ENCODE results near the gene NRXN3. TPM values are rescaled to one million over a fixed set of nuclear protein-coding genes. Genes with fewer than 3 reads are reported as not detected.

NRXN3 gene
- total and polyA plus RNA-seq, 2 experiments from 2014 or later = 1.0 to 1.8 TPM

DNA sequence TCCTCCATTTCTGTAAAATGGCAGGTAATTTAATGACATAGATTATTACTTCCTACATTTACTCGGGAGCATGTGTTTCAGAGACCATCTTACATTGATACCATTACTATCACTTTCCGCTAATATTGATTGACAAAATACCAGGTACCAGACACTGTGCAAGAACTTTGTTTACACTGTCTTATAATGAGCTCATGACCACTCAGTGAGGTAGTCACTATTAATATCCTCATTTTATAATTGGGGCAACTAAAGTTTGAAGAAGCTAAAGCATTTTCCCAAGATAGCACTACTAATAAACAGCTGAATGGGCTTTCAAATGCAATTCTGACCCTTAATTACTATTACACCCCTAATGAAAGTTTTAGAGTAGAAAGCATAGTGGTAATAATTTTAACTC is 1306.4 kb downstream of the NRXN3 start:
- H3K79me2 ChIP-seq (replicated peaks; ENCODE audit: insufficient read depth) = no peaks in the 10 kb centered on the region
- ATAC-seq (no peak), DNase-seq (ENCODE audit: low spot score) (no peak)
- H3K4me3 ChIP-seq = no peak overlapping the region
- no peaks in the 10 kb centered on the region for H4K20me1 ChIP-seq (replicated peaks; ENCODE audit: insufficient read depth)
- no peaks in the 10 kb centered on the region for H3K9me2 ChIP-seq (ENCODE audit: insufficient read depth)
- Mint-ChIP-seq H3K4me3 (no peak overlapping the region), H3K36me3 (ENCODE audit: low read depth) (no peaks in the 10 kb centered on the region), H3K27me3 (ENCODE audit: insufficient read depth, low read depth, poor library complexity) (no peaks in the 10 kb centered on the region), H3K9me3 (no peaks in the 10 kb centered on the region), H3K27ac (no peak overlapping the region), H3K4me1 (peaks cover 11% of the 10 kb centered on the region; the same call in 2 of the 3 replicates)
- no peaks in the 10 kb centered on the region for H3K27me3 ChIP-seq (ENCODE audit: insufficient read depth)
- H3K36me3 ChIP-seq (ENCODE audit: insufficient read depth) = no peaks in the 10 kb centered on the region
- H3K4me2 ChIP-seq = no peak overlapping the region
- TF ChIP-seq, protein P1, sequence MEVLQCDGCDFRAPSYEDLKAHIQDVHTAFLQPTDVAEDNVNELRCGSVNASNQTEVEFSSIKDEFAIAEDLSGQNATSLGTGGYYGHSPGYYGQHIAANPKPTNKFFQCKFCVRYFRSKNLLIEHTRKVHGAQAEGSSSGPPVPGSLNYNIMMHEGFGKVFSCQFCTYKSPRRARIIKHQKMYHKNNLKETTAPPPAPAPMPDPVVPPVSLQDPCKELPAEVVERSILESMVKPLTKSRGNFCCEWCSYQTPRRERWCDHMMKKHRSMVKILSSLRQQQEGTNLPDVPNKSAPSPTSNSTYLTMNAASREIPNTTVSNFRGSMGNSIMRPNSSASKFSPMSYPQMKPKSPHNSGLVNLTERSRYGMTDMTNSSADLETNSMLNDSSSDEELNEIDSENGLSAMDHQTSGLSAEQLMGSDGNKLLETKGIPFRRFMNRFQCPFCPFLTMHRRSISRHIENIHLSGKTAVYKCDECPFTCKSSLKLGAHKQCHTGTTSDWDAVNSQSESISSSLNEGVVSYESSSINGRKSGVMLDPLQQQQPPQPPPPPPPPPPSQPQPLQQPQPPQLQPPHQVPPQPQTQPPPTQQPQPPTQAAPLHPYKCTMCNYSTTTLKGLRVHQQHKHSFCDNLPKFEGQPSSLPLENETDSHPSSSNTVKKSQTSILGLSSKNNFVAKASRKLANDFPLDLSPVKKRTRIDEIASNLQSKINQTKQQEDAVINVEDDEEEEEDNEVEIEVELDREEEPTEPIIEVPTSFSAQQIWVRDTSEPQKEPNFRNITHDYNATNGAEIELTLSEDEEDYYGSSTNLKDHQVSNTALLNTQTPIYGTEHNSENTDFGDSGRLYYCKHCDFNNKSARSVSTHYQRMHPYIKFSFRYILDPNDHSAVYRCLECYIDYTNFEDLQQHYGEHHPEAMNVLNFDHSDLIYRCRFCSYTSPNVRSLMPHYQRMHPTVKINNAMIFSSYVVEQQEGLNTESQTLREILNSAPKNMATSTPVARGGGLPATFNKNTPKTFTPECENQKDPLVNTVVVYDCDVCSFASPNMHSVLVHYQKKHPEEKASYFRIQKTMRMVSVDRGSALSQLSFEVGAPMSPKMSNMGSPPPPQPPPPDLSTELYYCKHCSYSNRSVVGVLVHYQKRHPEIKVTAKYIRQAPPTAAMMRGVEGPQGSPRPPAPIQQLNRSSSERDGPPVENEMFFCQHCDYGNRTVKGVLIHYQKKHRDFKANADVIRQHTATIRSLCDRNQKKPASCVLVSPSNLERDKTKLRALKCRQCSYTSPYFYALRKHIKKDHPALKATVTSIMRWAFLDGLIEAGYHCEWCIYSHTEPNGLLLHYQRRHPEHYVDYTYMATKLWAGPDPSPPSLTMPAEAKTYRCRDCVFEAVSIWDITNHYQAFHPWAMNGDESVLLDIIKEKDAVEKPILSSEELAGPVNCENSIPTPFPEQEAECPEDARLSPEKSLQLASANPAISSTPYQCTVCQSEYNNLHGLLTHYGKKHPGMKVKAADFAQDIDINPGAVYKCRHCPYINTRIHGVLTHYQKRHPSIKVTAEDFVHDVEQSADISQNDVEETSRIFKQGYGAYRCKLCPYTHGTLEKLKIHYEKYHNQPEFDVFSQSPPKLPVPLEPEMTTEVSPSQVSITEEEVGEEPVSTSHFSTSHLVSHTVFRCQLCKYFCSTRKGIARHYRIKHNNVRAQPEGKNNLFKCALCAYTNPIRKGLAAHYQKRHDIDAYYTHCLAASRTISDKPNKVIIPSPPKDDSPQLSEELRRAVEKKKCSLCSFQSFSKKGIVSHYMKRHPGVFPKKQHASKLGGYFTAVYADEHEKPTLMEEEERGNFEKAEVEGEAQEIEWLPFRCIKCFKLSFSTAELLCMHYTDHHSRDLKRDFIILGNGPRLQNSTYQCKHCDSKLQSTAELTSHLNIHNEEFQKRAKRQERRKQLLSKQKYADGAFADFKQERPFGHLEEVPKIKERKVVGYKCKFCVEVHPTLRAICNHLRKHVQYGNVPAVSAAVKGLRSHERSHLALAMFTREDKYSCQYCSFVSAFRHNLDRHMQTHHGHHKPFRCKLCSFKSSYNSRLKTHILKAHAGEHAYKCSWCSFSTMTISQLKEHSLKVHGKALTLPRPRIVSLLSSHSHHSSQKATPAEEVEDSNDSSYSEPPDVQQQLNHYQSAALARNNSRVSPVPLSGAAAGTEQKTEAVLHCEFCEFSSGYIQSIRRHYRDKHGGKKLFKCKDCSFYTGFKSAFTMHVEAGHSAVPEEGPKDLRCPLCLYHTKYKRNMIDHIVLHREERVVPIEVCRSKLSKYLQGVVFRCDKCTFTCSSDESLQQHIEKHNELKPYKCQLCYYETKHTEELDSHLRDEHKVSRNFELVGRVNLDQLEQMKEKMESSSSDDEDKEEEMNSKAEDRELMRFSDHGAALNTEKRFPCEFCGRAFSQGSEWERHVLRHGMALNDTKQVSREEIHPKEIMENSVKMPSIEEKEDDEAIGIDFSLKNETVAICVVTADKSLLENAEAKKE (CRISPR knock-in tag; IDR thresholded peaks at IDR 0.05) = no peak
- TF ChIP-seq CREB1 (CRISPR knock-in tag; IDR thresholded peaks at IDR 0.05; ENCODE audit: low read depth) (no peak), ZNF331 (CRISPR knock-in tag; IDR thresholded peaks at IDR 0.05; ENCODE audit: low read depth) (no peak)
- no peaks in the 10 kb centered on the region for H3F3A ChIP-seq (replicated peaks; ENCODE audit: low read depth)
- H3K27ac ChIP-seq (ENCODE audit: low read depth) = no peak overlapping the region
- peaks cover 6% of the 10 kb centered on the region; the same call in 1 of the 2 replicates for H3K4me1 ChIP-seq (ENCODE audit: insufficient read depth)
- no peak overlapping the region for H2AFZ ChIP-seq

DNA sequence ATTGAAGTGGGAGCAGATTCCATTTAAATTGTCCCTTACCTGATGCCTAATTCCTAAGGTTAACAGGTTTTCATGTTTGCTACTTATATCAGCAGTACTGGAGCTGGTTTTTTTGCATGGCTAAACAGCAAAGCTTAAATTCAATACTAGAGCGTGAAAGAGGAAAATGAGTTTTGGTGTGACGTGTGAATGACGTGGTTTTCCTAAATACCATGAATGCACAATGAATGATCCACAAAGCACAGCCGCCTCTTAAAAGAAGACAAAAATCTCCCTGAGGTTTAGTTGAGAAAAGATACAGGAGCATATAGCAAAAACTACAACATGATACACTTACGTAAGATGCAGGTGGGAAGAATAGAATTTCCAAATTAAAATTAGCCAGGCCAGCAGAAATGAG is 1310.0 kb downstream of the NRXN3 start:
- Histone ChIP-seq H3K27me3 (ENCODE audit: insufficient read depth) (no peaks in the 10 kb centered on the region), H4K20me1 (replicated peaks; ENCODE audit: insufficient read depth) (no peaks in the 10 kb centered on the region), H3K79me2 (replicated peaks; ENCODE audit: insufficient read depth) (no peaks in the 10 kb centered on the region), H3K4me2 (no peak overlapping the region), H2AFZ (no peak overlapping the region), H3K4me3 (no peak overlapping the region), H3K4me1 (ENCODE audit: insufficient read depth) (peaks cover 20% of the 10 kb centered on the region; the same call in 1 of the 2 replicates), H3F3A (replicated peaks; ENCODE audit: low read depth) (no peaks in the 10 kb centered on the region), H3K9me2 (ENCODE audit: insufficient read depth) (no peaks in the 10 kb centered on the region), H3K36me3 (ENCODE audit: insufficient read depth) (no peaks in the 10 kb centered on the region), H3K27ac (ENCODE audit: low read depth) (no peak overlapping the region)
- Mint-ChIP-seq H3K9me3 (no peaks in the 10 kb centered on the region), H3K27ac (no peak overlapping the region), H3K4me1 (peaks cover 17% of the 10 kb centered on the region), H3K4me3 (no peak overlapping the region), H3K36me3 (ENCODE audit: low read depth) (no peaks in the 10 kb centered on the region), H3K27me3 (ENCODE audit: insufficient read depth, low read depth, poor library complexity) (peaks cover 2% of the 10 kb centered on the region)
- DNase-seq (ENCODE audit: low spot score) (no peak), ATAC-seq (no peak)
- TF ChIP-seq, protein P1 (CRISPR knock-in tag; IDR thresholded peaks at IDR 0.05) = no peak
- TF ChIP-seq ZNF331 (CRISPR knock-in tag; IDR thresholded peaks at IDR 0.05; ENCODE audit: low read depth) (no peak), JUNB (IDR thresholded peaks at IDR 0.05; ENCODE audit: unreplicated experiment) (no peak), EZH2phosphoT487 (IDR thresholded peaks at IDR 0.05; ENCODE audit: unreplicated experiment) (no peak), STAT1 (IDR thresholded peaks at IDR 0.05; ENCODE audit: unreplicated experiment) (no peak)

Measured in GM23338 (cell line).